GM19351 (cell line): ENCODE data around the gene PRIM2.
"Not testable (repeated sequence)": the region's sequence is repeated elsewhere in the genome, so short reads cannot be mapped to it uniquely, and the experiment has no call there.

Experiments
- ATAC-seq: cut with Tn5 transposase; IDR thresholded peaks from one replicate; pipeline ENCODE4 v1.9.1; 2021; ENCODE audit warnings: mild to moderate bottlenecking, moderate library complexity; ENCODE audit not compliant: unreplicated experiment

The PRIM2 gene

GRCh38 chr6:57317060-57317943 lies at the start of gene PRIM2:
PRIM2 (plus strand) TSS chr6:57317630; CDS start chr6:57318446, 816 bp downstream.
- ATAC-seq: peak; percentile 85

- ATAC-seq: no peak
Observed at GRCh38 chr6:57268294-57268640, 49.2 kb upstream of the PRIM2 start.

- ATAC-seq: not testable (repeated sequence)
Observed at GRCh38 chr6:57274113-57274824, 43.2 kb upstream of the PRIM2 start.

- ATAC-seq: no peak
Observed at GRCh38 chr6:57275384-57275783, 42.0 kb upstream of the PRIM2 start.

GRCh38 chr6:57276946-57277345 lies 40.5 kb upstream of the PRIM2 start:
- ATAC-seq: no peak

- no peak for ATAC-seq
Observed at GRCh38 chr6:57278570-57278969, 38.9 kb upstream of the PRIM2 start.

GRCh38 chr6:57279013-57279412 lies 38.4 kb upstream of the PRIM2 start:
- no peak for ATAC-seq

- no peak for ATAC-seq
Observed at GRCh38 chr6:57283106-57283505, 34.3 kb upstream of the PRIM2 start.

GRCh38 chr6:57283911-57284455 lies 33.4 kb upstream of the PRIM2 start:
- ATAC-seq: no peak

- ATAC-seq: not testable (repeated sequence)
Observed at GRCh38 chr6:57288136-57288535, 29.3 kb upstream of the PRIM2 start.

- ATAC-seq: not testable (repeated sequence)
Observed at GRCh38 chr6:57293472-57293871, 24.0 kb upstream of the PRIM2 start.

- no peak for ATAC-seq
Observed at GRCh38 chr6:57294862-57295445, 22.5 kb upstream of the PRIM2 start.

GRCh38 chr6:57297505-57297904 lies 19.9 kb upstream of the PRIM2 start:
- no peak for ATAC-seq

- no peak for ATAC-seq
Observed at GRCh38 chr6:57298741-57299140, 18.7 kb upstream of the PRIM2 start.

GRCh38 chr6:57301757-57302156 lies 15.7 kb upstream of the PRIM2 start:
- ATAC-seq: no peak

- no peak for ATAC-seq
Observed at GRCh38 chr6:57302477-57302876, 15.0 kb upstream of the PRIM2 start.

GRCh38 chr6:57303931-57304681 lies 13.3 kb upstream of the PRIM2 start:
- ATAC-seq: no peak

- no peak for ATAC-seq
Observed at GRCh38 chr6:57305107-57305506, 12.3 kb upstream of the PRIM2 start.

GRCh38 chr6:57305761-57306160 lies 11.7 kb upstream of the PRIM2 start:
- ATAC-seq: no peak

GRCh38 chr6:57306273-57306672 lies 11.2 kb upstream of the PRIM2 start:
- no peak for ATAC-seq

- no peak for ATAC-seq
Observed at GRCh38 chr6:57307850-57308249, 9.6 kb upstream of the PRIM2 start.
